COLO829 (cell line): Measurements from ENCODE around the gene ETS1.
A peak's percentile ranks its signal among the peaks of the same experiment; 100 is the strongest.

Experiments
- DNase-seq: peaks from one replicate; pipeline ENCODE4 v3.0.0; 2012; ENCODE audit warnings: low spot score

Gene ETS1

DNA sequence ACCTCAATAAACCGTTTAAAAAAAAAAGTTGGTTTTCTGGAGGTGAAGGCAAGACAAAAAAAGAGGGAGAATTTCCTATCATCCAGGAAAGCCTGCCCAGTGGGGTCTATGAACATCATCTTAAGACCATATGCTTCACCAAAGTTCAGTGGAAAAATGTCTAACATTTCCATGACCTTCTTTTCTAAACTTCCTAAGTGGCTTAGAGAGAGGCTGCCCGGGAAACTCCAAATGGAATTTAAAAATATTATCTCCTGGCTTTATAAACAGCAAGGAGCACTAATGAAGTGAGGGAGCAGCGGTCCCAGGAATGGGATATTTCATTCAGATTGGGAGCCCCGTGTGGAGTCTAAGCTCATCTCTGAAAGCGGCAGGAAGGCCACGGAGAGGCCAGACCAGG is 46.9 kb downstream of the ETS1 start:
- no peak for DNase-seq

DNA sequence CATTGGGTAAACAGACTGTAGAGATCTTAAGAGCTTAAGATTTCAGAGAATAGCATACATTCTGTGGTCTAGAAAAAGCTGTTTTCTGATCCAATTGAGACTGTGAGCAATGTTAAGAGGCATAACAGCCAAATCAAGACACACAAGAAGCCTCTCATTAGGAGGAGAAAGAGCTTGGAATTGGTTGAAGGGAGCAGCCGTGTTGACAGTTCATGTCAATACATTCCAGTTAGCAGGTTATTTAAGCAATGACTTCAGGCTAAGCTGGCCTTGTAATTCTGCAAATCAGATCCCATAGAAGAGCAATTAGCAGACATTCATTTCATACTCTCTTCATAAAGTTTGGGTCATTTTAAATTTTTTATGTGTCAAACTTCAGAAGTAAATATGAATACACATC is 50.9 kb downstream of the ETS1 start:
- no peak for DNase-seq

DNA sequence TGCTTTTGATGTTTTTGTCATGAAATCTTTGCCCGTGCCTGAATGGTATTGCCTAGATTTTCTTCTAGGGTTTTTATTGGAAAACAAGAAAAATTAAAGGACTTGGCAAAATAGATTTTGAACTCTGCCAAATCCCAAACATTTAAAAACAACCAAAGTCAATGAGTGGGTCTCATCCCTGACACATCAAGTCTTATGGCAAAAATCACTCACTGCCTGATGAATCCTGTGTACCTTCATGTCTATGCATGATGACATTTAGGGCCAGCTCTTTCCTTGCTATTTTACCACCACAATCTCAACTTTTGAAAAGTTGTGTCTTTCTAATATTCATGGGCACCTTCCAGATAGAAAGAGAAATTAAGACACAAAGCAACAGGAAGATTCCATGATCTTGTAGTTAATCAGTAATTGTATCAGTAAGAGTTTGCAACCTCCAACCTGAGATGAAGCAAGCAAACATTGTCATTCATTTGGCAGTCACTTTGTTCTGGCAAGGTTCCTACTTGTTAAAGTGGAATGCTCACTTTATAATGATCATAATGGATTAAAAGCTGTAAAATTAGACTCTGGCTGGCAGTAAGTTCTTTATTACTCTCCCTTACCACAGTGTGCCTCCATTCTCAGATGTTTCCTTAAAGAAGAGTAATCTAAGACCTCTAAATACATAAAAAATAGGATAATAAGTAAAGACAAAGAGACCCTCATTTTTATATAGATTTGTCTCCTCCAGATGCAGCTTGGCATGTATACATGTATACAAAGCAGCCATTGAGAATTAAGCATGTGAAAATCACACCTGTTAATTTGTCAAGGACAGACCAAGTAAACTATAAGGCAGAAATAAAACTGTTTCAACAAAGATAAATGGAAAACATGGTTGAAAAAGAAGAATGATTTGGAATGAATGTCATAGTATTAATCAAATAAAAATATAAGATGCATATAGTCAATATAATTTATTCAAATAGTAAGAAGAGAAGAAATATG is 51.6 kb downstream of the ETS1 start:
- DNase-seq, result no peak

DNA sequence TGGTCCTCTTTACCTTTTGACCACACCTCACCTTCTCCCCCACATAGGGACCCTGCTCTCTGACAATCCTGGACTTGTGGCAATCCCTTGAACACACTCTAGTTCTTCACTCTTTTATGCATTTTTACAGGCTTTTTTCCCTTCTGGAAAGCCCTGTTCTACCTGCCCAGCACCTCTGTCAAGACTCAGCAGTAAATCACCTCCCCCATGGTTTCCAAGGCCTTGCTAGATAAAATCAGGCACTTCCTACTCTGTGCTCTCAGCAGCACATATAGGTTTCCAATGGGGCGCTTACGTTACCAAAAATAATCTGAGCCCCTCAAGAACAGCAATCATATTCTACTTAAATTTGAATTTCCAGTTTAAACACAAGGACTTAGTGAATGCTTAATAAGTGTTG is 53.9 kb downstream of the ETS1 start:
- DNase-seq, result no peak

DNA sequence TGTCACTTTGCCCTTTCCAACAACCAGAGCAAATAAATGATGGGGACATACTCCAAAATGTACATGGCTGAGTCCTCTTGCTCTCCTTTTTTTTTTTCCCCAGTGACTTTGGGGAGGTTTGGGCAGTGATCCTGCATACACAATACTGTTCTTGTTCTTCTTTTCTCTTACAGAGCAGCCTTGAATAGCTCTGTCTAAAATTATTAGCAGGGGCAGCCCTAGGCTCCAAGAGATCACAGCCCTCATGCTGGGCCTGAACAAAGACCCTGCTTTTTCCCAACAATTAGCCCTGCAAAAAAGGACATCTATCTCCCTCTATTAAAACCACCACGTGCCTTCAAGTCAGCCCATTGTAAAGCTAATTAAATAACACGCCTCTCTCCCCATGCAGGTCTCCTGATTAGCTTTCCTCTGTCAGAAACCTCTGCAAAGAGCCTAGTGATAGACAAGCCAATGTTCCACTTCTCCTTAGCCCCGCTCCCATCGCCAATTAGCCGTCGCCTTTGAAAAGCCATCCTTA is 54.7 kb downstream of the ETS1 start:
- DNase-seq, result peak; percentile 91

DNA sequence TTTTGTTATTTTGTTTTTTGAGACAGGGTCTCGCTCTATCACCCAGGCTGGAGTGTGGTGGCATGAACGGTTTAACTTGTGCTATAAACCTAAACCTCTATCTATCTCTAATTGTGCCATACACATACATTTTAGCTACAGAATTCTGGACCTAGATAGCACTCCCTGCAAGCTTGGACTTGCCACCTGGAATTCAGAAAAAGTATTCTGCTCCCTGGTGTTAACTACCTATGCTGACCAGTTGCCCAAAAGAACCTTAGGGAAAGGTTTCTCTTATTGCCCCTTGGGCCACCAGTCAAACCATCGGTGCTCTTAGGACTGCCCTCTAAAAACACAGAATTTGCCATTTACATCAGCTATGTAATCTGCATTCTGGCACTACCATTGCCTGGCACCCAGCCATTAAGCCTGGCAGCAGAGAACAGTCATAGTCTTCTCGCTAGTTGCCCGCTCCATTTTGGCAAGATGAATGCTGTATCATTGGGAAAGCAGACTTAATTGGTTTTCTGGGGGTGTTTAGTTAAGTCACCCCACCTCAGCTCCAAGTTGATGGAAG is 55.3 kb downstream of the ETS1 start:
- DNase-seq, result peak; percentile 60

DNA sequence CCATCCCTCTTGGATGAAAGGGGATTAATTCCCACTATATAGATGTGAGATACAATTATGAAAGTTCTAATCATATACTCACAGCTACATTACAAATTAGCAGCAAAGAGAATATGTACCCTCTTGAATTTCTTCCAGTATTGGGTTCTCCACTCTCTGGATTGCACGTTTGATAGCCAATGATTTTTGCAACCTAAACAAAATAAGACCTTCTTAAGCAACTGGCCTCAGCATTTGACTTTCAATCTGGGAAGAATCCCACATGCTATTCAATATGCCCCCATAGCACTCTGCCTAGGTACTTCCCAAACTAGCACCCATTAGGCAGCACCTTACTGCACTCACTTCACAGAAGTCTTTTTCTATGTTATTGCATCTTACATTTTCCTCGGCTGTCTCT is 55.8 kb downstream of the ETS1 start:
- no peak for DNase-seq

DNA sequence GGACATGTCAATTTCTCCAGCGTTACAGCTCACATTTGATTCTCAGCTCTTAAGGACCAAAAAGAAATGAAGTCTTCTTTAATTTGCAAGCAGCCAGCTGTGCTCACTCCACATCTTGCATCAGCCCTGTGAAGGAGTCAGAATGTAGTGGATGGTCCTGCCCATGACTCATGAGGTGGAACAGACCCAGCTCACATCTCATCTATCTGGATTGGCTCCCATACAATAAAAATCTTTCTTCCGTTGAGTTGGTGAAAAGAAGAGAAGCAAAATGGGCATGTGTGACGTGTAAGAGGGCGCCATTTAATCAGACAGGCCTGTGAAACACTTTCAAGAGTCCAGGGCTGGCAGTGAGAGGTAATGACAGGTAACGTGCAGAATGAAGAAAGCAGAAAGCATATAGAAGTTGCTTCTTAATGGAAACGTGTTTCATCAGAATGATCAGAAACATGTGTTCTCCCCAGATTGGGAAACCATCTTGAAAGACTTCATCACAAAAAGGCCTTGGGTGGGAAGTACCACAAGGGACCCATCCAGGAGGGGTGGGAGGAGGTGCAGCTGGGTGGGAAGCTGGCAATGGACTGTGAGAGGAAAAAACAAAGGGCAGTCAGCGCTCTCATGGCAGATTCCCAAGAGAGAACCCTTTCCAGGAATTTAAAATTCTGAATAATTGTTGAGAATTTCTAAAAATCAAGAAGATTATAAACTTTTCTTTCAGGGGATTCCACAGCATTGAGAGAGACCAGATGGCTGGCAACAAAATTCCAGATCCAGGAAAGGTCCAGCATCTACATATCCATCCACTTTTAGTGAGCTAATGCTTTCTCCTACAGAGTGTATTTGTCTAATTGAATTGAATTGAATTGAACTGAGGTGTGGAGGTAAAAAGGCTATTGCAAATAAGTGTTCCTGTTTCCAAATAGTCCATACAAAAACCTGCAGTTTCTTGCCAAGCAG is 57.0 kb downstream of the ETS1 start:
- DNase-seq, result peak; percentile 61

DNA sequence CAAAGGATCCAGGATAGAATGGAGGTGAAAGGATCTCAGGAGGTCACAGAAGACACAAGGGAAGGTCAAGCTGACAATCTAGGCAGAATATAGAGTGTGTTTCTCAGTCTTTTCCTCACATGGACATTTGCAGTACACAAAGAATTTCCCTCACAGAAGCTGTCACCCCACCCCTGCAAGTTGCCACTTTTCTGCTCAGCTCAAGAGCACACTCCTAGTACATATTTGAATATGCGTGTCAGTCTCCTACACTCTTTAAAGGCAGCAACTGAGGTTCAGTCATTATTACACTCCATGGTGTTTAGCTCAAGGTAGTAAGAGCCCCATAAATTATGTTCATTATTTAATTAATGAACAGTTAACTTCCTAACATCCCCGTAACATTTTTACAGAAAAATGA is 59.1 kb downstream of the ETS1 start:
- no peak for DNase-seq

DNA sequence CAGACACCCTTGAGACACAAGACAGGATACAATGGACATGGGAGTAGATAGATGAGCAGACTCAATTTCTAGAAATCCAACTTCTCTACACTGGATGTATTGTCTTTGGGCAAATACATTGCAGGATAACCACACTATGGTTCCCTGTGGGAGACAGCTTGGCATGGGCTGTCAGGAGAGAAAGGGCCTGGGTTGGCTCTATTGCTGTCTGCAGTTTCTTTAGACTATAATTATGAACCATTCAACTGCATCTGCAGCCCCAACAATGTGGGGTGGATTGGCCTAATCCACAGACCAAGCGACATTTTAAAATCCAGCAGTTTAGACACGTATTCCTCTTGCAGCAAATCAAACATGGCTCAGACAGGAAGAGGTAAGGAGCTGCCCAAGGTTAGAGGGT is 60.3 kb downstream of the ETS1 start:
- DNase-seq, result no peak

DNA sequence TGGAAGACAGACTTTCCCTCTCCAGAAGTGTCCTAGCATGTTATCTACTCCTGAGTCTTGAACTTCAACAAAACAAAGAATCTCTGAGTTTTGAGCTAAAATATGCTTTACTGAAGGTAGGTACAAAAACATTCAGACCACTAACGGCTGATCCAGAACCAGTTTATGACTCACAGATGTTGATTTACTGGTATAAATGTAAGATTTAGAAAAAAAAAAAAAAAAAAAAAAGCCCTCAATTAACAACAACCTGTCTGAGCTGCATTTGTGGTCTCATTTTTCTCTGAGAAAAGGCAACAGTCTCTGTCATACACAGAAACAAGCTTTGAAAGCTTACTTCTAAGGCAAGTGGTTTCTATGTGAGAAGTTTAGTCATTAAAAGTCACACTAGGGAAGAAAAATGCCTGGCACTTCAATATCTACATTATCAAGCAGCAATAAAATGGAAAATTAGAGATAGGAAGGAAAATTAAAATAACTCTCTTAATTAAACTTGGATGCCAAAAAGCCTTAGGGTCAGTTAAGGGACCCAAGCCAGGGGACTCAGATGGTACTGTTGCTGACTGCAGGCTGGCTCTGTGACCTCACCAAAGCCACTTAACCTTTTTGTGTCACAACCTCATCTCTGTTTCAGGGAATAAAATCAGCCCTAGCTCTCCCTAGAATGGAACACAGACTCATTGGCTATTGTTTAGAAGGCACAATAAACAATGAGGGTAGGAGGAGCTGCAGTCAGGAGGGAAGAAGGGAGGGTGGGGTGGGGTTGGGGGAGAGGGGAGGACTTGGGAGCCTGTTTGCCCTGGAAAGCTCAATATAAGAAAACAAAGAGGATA is 61.7 kb downstream of the ETS1 start:
- no peak for DNase-seq

DNA sequence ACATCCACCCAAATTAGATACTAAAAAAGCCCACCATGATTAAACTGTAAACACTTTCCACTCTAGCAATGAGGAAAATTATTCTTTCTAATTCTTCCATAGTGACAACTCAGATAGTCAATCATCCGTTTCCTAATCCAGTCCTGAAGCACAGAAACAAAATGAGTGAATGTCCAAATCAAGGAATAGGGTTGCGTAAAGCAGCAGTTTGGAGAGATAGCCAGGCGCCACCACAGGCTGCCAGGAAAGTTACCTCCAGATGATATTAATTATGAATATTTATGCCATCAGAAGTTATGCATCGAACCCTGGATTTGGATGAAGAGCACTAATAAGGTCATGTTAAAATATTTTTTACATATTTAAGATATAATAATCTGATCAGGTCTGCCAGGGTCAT is 63.2 kb downstream of the ETS1 start:
- DNase-seq, result no peak

DNA sequence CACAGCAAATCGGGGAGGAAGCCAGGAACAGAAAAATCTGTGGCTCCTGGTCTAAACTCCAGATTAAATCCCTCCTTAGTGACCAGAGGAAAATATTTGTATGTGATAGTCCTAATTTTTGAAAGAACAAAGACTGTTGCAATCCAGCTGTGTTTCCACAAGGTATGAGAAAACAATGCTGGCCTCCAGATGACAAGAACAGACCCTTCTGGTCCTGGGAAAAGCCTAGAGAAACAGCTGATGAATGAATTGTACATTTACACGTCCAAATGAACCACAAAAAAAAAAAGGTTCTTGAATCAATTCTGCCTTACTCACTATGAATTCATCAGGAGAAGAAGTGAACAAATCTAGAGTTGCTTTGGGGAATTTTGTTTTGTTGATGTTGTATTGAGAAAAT is 63.7 kb downstream of the ETS1 start:
- DNase-seq, result no peak

DNA sequence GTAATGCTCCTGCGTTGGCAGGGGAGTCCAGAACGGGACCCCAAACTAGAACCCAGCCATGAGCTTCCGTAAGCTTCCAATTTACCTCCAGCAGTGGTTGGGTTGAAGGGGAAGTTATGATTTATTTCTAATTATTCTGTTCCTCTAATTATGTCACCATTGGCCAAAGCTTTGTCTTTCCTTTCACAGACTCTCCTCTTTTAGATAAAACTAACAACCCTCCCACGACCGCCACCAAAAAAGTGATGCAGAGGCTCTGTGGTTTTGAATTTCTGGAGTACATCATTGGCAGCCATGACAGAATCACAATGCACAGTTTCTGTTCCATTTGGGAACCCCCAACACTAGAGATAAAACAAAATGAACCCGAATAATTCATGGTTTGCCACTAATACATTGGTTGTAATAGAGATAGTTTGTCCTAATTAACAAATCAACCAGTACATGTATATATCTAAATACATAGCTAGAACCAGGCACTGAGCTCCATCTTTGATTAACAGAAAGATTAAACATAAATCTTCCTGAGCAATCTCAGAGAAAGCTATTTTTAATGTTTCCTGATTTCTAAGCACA is 64.3 kb downstream of the ETS1 start:
- no peak for DNase-seq

DNA sequence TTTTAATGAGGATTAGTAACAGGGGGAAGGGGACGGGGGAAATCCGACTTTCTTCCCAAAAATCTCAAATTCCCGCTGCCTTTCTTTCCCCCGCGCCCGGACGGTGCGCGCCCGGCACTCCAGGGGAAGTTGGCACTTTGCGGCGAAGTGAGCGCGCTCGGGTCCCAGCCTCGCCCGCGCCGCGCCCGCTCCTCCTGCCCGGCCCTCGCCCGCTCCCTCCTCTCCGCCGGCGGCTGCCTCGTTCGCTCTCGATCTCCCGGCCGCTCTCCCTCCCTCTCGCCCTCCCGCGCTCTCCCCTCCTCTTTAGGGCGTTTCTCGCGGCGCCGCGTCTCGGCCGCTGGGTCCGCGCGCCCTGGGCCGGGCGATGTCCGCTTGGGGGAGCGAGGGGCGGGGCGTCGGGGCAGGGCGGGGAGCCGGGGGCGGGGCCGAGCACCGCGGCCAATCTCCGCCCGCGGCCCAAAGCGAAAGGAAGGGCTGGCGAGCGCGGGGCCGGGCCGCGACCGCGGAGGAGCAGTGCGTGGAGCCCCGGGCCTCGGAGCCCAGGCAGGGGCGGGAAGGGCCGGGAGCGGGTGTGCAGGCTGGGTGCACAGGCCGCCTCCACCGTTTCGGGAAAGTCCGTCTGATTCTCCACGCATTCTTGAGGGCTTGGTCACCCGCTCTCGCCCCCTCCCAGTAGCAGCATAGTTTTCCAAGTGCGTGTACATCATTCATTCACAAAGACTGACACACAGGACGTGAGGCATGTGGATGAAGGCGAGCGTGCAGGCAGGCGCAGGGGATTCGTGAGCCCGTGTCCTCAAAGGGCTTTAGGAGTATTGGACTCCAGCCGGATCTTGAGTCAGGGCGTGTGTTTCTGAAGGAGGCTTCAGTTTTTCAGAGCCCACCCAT is 65.1 kb downstream of the ETS1 start:
- peak; percentile 90 for DNase-seq

DNA sequence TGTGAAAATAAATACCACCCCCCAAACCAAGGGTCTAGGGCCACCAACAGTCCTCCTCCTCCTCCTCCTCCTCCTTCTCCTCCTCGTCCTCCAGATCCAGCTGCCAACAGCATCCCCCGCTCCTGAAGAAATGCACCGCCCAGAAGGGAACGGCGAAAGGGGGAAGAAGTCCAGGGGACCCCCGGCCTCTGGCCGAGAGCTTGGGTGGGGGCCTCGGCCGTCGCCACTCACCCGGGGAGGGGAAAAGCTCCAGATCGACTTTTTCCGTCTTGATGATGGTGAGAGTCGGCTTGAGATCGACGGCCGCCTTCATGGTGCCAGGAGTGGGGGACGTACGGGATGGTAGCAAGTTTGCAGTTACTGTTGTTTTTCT is 65.7 kb downstream of the ETS1 start:
- DNase-seq, result no peak

DNA sequence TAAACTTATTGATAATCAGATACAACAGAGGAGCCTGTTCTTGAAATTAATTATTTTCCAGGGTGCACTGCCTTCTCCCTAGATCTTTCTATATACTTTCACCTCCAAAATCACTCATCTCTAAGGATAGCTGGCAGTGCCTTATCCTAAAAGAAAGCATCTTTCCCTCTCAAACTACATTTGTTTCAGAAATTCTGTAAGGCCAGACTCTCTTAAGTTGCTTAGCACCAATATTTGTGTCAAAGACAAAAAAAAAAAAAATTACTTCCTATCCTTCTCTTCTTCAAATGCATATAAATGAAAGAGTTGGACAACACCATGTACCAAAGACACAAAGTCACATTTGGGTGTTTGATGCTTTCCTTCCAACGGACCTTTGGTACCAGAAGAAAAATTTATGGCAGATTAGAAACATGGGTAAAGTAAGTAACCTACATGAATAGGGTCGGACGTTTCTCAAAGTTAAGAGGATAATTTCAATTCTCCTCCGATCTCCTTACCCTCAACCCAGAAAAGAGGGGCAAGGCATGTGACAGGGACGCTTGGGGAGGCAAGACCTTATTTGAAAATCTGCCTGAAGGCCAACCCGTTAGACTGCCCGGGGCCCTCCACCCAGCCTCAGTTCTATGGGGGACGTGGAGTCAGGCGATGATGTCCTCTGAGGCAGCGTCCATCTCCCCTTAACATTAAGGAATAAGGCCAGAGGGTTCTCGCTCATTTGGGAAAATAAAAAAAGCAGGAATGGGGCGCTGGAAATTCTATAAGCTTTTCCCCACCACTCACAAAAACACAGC is 66.3 kb downstream of the ETS1 start:
- DNase-seq, result no peak

DNA sequence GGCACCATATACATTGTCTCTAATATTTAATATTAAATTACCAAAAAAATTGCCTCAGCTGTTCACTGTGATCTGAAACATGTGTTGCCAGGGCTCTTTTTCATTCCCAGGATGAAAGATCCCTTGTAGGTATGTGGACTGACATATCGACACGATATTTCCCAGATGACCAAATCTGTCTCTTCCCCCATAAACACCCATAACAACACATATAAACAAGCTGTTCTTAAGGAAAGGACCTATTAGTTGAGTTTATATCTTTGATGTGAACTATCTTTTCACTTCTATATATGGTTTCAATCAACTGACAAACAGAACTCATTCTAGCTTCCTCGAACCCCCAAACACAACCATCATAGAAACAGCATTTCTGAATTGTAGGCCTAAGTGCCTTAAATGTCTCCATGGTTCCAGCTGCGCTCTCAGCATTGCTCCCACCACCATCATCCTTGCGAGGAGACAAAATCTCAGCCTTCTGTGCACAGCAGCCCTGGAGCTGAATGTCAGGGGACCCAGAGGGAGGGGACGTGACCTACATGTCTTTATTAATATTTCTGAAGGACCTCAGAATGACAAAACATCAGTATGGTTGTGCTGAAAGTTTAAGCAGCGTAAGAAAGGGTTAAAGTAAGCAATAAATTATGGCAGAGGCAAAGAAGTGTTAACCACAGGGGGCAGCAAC is 67.0 kb downstream of the ETS1 start:
- no peak for DNase-seq

DNA sequence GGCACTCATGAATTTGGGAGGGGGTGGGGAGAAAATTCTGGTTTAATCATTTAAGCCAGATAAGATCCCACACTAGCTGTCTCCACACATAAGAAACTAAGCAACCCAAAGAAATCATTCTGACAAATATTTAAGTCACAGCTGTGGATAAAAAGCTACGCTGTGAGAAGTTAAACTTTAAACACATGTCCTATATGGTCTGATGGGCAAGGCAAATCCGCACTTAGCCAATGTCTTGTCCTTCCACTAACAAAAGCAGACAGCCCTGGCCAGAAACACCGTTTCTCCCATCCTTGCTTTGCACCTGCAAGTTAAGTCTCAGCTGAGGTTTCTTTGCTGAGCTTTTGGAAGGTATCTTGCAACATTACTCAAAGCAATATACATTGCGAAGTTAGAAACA is 68.0 kb downstream of the ETS1 start:
- no peak for DNase-seq
